ENCODE data around the gene FAM131B.

Gene FAM131B

DNA sequence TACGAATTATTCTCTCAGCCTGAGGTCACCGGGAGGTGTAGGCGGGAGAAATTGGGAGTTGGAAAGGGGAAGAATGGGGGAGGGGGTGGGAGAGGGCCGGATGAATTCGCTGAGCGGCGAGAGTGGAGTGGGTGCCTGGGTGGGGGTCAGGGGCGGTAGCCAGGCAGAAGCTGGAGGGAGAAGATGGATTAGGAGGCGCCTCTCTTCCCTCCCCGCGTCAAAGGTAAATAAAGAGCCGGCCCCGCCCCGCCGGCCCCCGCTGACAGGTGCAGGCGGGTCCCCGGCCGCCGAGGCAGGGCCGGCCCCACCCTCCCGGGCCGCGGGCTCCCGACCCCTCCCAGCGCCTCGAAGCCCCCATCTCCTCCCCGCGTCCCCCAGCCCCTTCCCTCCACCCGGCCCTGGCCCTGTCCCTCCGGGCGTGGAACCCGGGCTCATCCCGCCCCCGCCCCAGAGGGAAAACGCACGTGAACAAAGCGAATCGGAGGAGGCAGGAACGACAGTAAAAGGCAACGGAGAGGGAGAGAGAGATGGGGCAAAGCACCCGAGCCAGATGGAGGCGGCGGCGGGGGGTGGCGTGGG, 872 bp downstream of the FAM131B start:
- H3K4me3 ChIP-seq (ENCODE audit: low read depth, low read length): no peak overlapping the region; the same call in 1 of the 2 replicates
- TF ChIP-seq, protein P1, sequence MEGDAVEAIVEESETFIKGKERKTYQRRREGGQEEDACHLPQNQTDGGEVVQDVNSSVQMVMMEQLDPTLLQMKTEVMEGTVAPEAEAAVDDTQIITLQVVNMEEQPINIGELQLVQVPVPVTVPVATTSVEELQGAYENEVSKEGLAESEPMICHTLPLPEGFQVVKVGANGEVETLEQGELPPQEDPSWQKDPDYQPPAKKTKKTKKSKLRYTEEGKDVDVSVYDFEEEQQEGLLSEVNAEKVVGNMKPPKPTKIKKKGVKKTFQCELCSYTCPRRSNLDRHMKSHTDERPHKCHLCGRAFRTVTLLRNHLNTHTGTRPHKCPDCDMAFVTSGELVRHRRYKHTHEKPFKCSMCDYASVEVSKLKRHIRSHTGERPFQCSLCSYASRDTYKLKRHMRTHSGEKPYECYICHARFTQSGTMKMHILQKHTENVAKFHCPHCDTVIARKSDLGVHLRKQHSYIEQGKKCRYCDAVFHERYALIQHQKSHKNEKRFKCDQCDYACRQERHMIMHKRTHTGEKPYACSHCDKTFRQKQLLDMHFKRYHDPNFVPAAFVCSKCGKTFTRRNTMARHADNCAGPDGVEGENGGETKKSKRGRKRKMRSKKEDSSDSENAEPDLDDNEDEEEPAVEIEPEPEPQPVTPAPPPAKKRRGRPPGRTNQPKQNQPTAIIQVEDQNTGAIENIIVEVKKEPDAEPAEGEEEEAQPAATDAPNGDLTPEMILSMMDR (IDR thresholded peaks at IDR 0.05; ENCODE audit: control insufficient read depth, extremely low read depth, insufficient read depth): no peak

DNA sequence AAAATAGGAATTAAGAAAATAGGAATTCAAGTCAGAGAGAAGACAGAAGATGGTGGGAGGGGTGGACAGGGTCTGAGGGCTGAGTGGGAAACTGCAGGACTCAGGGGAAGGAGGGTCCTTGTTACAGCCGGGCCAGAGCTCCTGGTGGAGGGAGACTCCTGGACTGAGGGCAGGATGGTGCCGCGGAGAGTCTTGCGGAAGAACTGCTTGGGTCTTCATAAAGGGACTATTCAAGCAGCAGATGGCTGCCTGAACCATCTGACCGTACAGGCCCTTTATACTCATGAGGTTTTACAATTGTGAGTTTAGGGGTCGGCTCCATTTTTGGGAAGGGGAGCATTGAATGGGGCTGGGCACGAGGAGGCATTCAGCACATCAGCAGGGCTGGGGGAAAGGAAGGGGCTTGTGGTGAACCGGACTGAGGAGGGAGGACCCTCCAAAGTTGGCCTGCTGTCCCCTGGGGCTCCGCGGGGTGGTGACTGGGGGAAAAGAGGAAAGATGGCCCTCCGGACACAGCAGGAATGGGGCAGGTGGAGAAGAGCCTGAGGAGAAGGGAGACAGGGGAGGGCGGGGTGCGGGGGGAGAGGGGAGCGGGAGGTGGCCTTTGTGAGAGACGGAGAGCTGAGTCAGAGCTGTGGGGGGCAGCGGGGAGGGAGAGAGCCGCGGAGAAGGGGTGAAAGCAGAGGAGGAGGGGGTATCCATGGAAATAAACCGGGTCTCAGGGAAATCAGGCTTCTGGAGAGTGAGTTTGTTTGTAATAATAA, 1.5 kb downstream of the FAM131B start:
- DNase-seq (ENCODE audit: low read depth): no peak
- no peak overlapping the region for H3K4me3 ChIP-seq (ENCODE audit: low read depth, low read length)
- TF ChIP-seq, protein P1 (IDR thresholded peaks at IDR 0.05; ENCODE audit: control insufficient read depth, extremely low read depth, insufficient read depth): no peak

More for the DNA sequence above, 872 bp downstream of the FAM131B start:
- DNase-seq (ENCODE audit: low read depth): no peak

DNA sequence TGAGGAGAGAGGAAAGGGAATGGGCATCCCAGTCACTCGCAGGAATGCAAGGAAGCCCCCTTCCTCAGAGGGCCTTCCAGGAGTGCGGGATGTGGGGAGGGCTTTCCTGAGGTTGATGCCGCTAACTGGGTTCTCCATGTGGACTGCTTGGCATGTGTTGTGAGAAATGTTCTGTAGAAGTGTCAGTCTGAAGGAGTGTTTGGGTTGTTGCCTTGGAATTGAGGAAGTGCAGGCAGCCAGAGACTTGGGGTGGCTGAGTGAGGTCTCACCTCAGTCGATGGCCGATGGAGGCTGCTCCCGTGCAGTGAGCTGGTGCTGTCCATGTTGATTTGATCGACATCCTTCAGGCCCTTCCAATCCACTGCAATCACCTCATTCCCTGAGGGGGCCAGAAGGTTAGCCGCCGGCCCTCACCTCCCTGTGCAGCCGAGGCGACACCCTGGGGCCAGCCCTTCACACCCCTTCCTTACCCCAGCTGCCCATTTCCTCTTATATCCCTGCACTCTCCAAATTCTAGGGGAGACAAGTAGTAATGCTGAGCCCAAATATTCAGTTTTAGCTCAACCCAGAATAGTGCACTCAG, 2.7 kb downstream of the FAM131B start:
- no peak for DNase-seq (ENCODE audit: low read depth)
- H3K4me3 ChIP-seq (ENCODE audit: low read depth, low read length): no peak overlapping the region
- TF ChIP-seq, protein P1 (IDR thresholded peaks at IDR 0.05; ENCODE audit: control insufficient read depth, extremely low read depth, insufficient read depth): no peak

DNA sequence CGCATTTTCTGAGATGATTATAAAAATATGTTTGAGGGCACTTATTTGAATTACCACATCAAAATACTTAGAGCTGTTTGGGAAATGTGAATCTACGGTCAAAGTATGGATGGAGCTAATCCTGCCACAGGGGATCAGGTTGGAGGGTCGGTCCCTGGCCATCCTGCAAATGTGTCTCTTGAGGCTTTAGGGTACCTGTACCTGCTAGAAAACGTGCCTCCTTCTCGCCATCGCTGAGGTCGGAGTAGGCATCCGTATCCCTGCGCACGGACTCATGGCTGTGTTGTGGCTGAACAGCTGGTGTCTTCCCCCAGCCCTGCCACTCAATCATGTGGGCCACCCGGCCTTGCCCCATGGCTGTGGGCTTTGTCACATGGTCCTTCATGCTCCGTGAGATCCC, 3.9 kb downstream of the FAM131B start:
- TF ChIP-seq, protein P1 (IDR thresholded peaks at IDR 0.05; ENCODE audit: control insufficient read depth, extremely low read depth, insufficient read depth): no peak
- DNase-seq (ENCODE audit: low read depth): no peak
- H3K4me3 ChIP-seq (ENCODE audit: low read depth, low read length): no peak overlapping the region

DNA sequence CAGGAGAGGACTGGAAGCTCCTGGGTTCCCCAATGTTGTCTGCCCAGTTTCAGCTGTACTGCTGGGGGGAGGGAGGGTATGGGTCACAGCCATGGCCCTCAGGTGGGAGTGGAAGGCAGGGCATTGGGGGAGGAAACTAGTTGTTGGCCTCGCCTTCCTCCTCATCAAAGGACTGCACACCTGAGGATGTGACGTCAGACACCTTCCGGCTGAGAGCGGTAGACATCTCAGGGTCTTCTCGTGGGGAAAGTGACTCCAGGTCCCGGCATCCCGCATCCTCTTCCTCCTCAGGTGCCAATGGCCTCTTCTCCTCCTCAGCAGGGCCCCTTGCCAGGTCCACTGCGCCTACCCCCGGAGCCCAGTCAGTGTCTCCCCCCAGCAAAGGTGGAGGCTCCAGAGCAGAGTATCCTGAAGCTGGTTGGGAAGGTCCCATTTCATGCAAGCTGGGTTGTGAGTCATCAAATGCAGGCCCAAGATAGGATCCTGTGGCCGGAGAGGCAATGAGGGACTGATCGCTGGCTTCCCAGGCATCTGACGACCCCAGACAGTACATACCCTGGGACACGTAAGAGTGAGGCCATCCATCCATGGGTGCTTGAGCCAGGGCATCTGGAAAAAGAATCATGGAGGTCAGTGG, 6.0 kb downstream of the FAM131B start:
- TF ChIP-seq, protein P1 (IDR thresholded peaks at IDR 0.05; ENCODE audit: control insufficient read depth, extremely low read depth, insufficient read depth): no peak
- DNase-seq (ENCODE audit: low read depth): no peak
- no peak overlapping the region for H3K4me3 ChIP-seq (ENCODE audit: low read depth, low read length)

DNA sequence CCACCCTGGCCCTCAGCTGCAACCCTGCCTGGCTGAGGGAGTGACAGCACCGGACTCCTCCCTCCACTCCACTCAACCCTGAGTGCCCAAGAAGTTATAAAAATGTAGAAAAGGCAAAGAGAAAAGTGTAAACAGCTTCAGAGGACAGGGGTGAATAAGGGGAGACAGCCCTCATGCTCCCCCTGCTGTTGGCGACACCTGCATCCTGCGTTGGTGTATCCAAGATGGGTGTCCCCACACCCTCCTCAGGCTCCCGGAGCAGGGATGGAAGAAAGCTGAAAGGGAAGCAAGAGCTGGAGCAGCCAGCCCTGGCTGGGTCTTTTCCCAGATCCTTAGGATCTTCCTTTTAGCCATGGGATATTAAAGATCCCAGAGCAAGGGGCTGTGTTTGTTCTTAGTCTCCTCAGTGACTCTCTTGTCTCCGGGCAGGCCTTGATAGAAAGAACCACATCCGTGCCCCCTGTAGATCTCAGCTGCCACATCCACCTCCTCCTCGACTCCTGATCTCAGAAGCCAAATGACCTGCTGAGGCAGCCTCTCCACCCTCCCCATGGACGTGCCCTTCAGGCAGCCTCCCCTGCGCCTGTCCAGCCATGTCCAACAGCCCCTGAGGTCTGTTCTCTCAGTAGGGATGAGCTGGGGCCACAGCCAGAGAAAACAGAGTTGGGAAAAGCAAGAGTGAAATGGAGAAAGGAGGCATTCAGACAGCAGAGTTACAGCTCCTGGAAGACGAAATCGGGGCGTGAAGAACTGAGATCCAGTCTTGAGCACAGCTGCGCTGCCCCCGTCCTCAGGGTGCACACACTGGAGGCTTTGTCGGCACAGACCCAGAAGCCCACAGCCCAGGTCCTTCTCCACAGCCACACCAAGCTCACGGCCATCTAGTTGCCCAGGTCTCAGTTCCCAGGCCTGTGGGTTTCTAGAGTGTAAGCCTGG, 6.8 kb downstream of the FAM131B start:
- DNase-seq (ENCODE audit: low read depth): no peak
- TF ChIP-seq, protein P1 (IDR thresholded peaks at IDR 0.05; ENCODE audit: control insufficient read depth, extremely low read depth, insufficient read depth): no peak
- H3K4me3 ChIP-seq (ENCODE audit: low read depth, low read length): no peak overlapping the region
